ENCODE results near the gene MED9. TPM values are rescaled to one million over a fixed set of nuclear protein-coding genes. Genes with fewer than 3 reads are reported as not detected.

The MED9 gene
- total RNA-seq, 1 experiment from 2014 or later = 12.7 TPM

GRCh38 chr17:17467720-17468119, 9.1 kb upstream of the MED9 start:
- no peak for TF ChIP-seq CTCF (IDR thresholded peaks at IDR 0.05; ENCODE audit: unreplicated experiment)
- Mint-ChIP-seq H3K4me1 (ENCODE audit: low read depth, unreplicated experiment) (no peaks in the 10 kb centered on the region), H3K27ac (ENCODE audit: unreplicated experiment) (no peak overlapping the region), H3K27me3 (ENCODE audit: unreplicated experiment) (peaks cover 75% of the 10 kb centered on the region), H3K36me3 (ENCODE audit: insufficient read depth, unreplicated experiment) (no peaks in the 10 kb centered on the region), H3K9me3 (ENCODE audit: low read depth, unreplicated experiment) (no peaks in the 10 kb centered on the region), H3K4me3 (ENCODE audit: low read depth, unreplicated experiment) (no peak overlapping the region)
- CTCF ChIA-PET = interaction anchor here (0.6 to 0.7 kb wide), 2 partner anchors 43 to 559 kb away, joined by 3 read pairs; no protein-coding TSS in a partner anchor
- no peak for DNase-seq
- intact Hi-C loops (cut with micrococcal nuclease; ENCODE audit: unreplicated experiment) = no loop called here
- BruUV-seq (replicated peaks) = no TSS peak

GRCh38 chr17:17468217-17469010, 8.4 kb upstream of the MED9 start:
- no peak for DNase-seq
- no peaks in the 10 kb centered on the region for H3K4me1 Mint-ChIP-seq (ENCODE audit: low read depth, unreplicated experiment)
- no peak for TF ChIP-seq CTCF (IDR thresholded peaks at IDR 0.05; ENCODE audit: unreplicated experiment)
- H3K9me3 Mint-ChIP-seq (ENCODE audit: low read depth, unreplicated experiment) = no peaks in the 10 kb centered on the region
- no TSS peak for BruUV-seq (replicated peaks)
- CTCF ChIA-PET = interaction anchor here (0.7 kb wide), 1 partner anchor 43 kb away, joined by 3 read pairs; no protein-coding TSS in a partner anchor
- intact Hi-C loops (cut with micrococcal nuclease; ENCODE audit: unreplicated experiment) = no loop called here
- no peaks in the 10 kb centered on the region for H3K36me3 Mint-ChIP-seq (ENCODE audit: insufficient read depth, unreplicated experiment)
- H3K4me3 Mint-ChIP-seq (ENCODE audit: low read depth, unreplicated experiment) = no peak overlapping the region
- peaks cover 82% of the 10 kb centered on the region for H3K27me3 Mint-ChIP-seq (ENCODE audit: unreplicated experiment)
- H3K27ac Mint-ChIP-seq (ENCODE audit: unreplicated experiment) = no peak overlapping the region

- TF ChIP-seq CTCF (IDR thresholded peaks at IDR 0.05; ENCODE audit: unreplicated experiment) = no peak
- Mint-ChIP-seq H3K36me3 (ENCODE audit: insufficient read depth, unreplicated experiment) (no peaks in the 10 kb centered on the region), H3K27ac (ENCODE audit: unreplicated experiment) (no peak overlapping the region), H3K4me1 (ENCODE audit: low read depth, unreplicated experiment) (no peaks in the 10 kb centered on the region), H3K9me3 (ENCODE audit: low read depth, unreplicated experiment) (no peaks in the 10 kb centered on the region), H3K27me3 (ENCODE audit: unreplicated experiment) (peaks cover 84% of the 10 kb centered on the region), H3K4me3 (ENCODE audit: low read depth, unreplicated experiment) (no peak overlapping the region)
- DNase-seq = no peak
- intact Hi-C loops (cut with micrococcal nuclease; ENCODE audit: unreplicated experiment) = no loop called here
- BruUV-seq (replicated peaks) = no TSS peak
- CTCF ChIA-PET = no interaction called here
Measured at GRCh38 chr17:17469358-17469757, 7.4 kb upstream of the MED9 start.

GRCh38 chr17:17469996-17470395, 6.8 kb upstream of the MED9 start:
- no peak for TF ChIP-seq CTCF (IDR thresholded peaks at IDR 0.05; ENCODE audit: unreplicated experiment)
- no TSS peak for BruUV-seq (replicated peaks)

More at GRCh38 chr17:17469996-17470395, 6.8 kb upstream of the MED9 start:
- DNase-seq = no peak
- Mint-ChIP-seq H3K27me3 (ENCODE audit: unreplicated experiment) (peaks cover 84% of the 10 kb centered on the region), H3K4me3 (ENCODE audit: low read depth, unreplicated experiment) (no peak overlapping the region), H3K9me3 (ENCODE audit: low read depth, unreplicated experiment) (no peaks in the 10 kb centered on the region), H3K4me1 (ENCODE audit: low read depth, unreplicated experiment) (no peaks in the 10 kb centered on the region), H3K27ac (ENCODE audit: unreplicated experiment) (no peak overlapping the region), H3K36me3 (ENCODE audit: insufficient read depth, unreplicated experiment) (no peaks in the 10 kb centered on the region)
- CTCF ChIA-PET = no interaction called here
- intact Hi-C loops (cut with micrococcal nuclease; ENCODE audit: unreplicated experiment) = no loop called here
